DMS53 (cell line): ENCODE results near the gene MPHOSPH9.

Experiments used
- DNase-seq: peaks from one replicate; lab custom pipeline; 2025; lab: John Stamatoyannopoulos, UW

Gene MPHOSPH9

GRCh38 chr12:123232807-123233504 lies at the start of gene MPHOSPH9, which contains the start of gene MTRFR:
Gene MPHOSPH9, minus strand, starts transcription at chr12:123233141. Its CDS starts 2,777 bp downstream, at chr12:123230364.
Gene MTRFR, plus strand, starts transcription at chr12:123233436. Its CDS starts 20,239 bp downstream, at chr12:123253675.
- peak; percentile 100 for DNase-seq

- no peak for DNase-seq
Observed at GRCh38 chr12:123282111-123282510, 49.2 kb upstream of the MPHOSPH9 start.

- DNase-seq: no peak
Observed at GRCh38 chr12:123280971-123281370, 48.0 kb upstream of the MPHOSPH9 start.

- DNase-seq: no peak
Observed at GRCh38 chr12:123278101-123278627, 45.2 kb upstream of the MPHOSPH9 start.

- no peak for DNase-seq
Observed at GRCh38 chr12:123273166-123273565, 40.2 kb upstream of the MPHOSPH9 start.

GRCh38 chr12:123271001-123271668 lies 38.2 kb upstream of the MPHOSPH9 start:
- peak; percentile 85 for DNase-seq

- peak; percentile 38 for DNase-seq
Observed at GRCh38 chr12:123270214-123271000, 37.5 kb upstream of the MPHOSPH9 start.

GRCh38 chr12:123269896-123270213 lies 36.9 kb upstream of the MPHOSPH9 start:
- DNase-seq: no peak

- no peak for DNase-seq
Observed at GRCh38 chr12:123269395-123269892, 36.5 kb upstream of the MPHOSPH9 start.

GRCh38 chr12:123268850-123269249 lies 35.9 kb upstream of the MPHOSPH9 start:
- DNase-seq: no peak

- peak; percentile 29 for DNase-seq
Observed at GRCh38 chr12:123267991-123268843, 35.3 kb upstream of the MPHOSPH9 start.

- DNase-seq: no peak
Observed at GRCh38 chr12:123267335-123267920, 34.5 kb upstream of the MPHOSPH9 start.

- DNase-seq: no peak
Observed at GRCh38 chr12:123266679-123267277, 33.8 kb upstream of the MPHOSPH9 start.

GRCh38 chr12:123265851-123266678 lies 33.1 kb upstream of the MPHOSPH9 start:
- DNase-seq: no peak

GRCh38 chr12:123264642-123265041 lies 31.7 kb upstream of the MPHOSPH9 start:
- DNase-seq: peak; percentile 27

GRCh38 chr12:123263196-123263817 lies 30.4 kb upstream of the MPHOSPH9 start:
- no peak for DNase-seq

- no peak for DNase-seq
Observed at GRCh38 chr12:123261196-123261595, 28.3 kb upstream of the MPHOSPH9 start.

GRCh38 chr12:123260081-123260480 lies 27.1 kb upstream of the MPHOSPH9 start:
- no peak for DNase-seq

- no peak for DNase-seq
Observed at GRCh38 chr12:123258593-123258992, 25.7 kb upstream of the MPHOSPH9 start.
